Subcutaneous adipose tissue (tissue), 4 donors: Measurements from ENCODE around the gene GTPBP1. TPM values are rescaled to one million over a fixed set of nuclear protein-coding genes. Genes with fewer than 3 reads are reported as not detected.

Source experiments
- CTCF ChIP-seq: fragments of 450-650 bp; IDR thresholded peaks from one replicate; pipeline ENCODE4 v1.5.1; 2016; ENCODE audit warnings: low read depth, mild to moderate bottlenecking, control low read depth, antibody characterized with exemption, moderate library complexity
- total RNA-seq, 4 donors: library from RNA; depleted of rRNA; stranded (reverse); fragments of >200 nt; gene quantifications; one replicate each; pipeline ENCODE4 v1.1.0, GENCODE V29; 2016

GTPBP1 gene
- total RNA-seq, 4 donors from 2014 or later: 15.7 to 35.2 (median 30.0) TPM

DNA sequence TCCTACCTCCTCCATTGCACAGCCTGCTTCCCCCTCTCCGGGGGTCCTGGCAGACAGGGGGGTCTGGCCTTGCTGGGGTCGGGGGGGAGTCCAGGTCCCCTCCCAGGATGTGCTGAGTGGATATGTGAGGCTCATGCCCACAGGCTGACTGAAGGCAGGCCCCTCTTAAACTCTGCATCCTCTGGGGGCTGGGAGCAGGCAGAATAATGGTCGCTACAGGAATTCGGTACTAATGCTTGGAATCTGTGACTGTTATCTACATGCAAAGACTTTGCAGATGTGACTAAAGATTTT, 51.7 kb downstream of the GTPBP1 start:
- TF ChIP-seq CTCF: no peak

GRCh38 chr22:38758276-38758945, 52.7 kb downstream of the GTPBP1 start:
- no peak for TF ChIP-seq CTCF

GRCh38 chr22:38759005-38759404, 53.3 kb downstream of the GTPBP1 start:
- no peak for TF ChIP-seq CTCF

GRCh38 chr22:38760477-38761201, 54.9 kb downstream of the GTPBP1 start:
- no peak for TF ChIP-seq CTCF

- TF ChIP-seq CTCF: no peak
Observed at GRCh38 chr22:38761202-38762162, 55.7 kb downstream of the GTPBP1 start.

- TF ChIP-seq CTCF: no peak
Observed at GRCh38 chr22:38762551-38762983, 56.8 kb downstream of the GTPBP1 start.
